B cell (primary cell): ENCODE measurements around the gene TMCO1. TPM values are rescaled to one million over a fixed set of nuclear protein-coding genes. Genes with fewer than 3 reads are reported as not detected.

ENCODE experiments used
- ATAC-seq: fragments of 200-7000 bp; cut with Tn5 transposase; one replicate; pipeline ENCODE4 v1.10.0; 2021; ENCODE audit warnings: low read depth, mild to moderate bottlenecking, moderate number of reproducible peaks, moderate library complexity
- CTCF ChIA-PET: fragments of 350-600 bp; sonication (Branson Sonifier 250); formaldehyde crosslinking; loops from one replicate; lab custom pipeline; 2021; ENCODE audit warnings: antibody characterized with exemption, inconsistent platforms; lab: Charles Lee
- POLR2A ChIA-PET: fragments of 350-600 bp; sonication (Branson Sonifier 250); formaldehyde crosslinking; loops from one replicate; lab custom pipeline; 2021; ENCODE audit warnings: antibody characterized with exemption; lab: Charles Lee
- DNase-seq: peaks from one replicate; pipeline ENCODE4 v3.0.0; 2013
- H2AFZ ChIP-seq: 2 replicates; pipeline ENCODE4 v1.6.1; 2012; ENCODE audit warnings: mild to moderate bottlenecking, low read depth, low read length; ENCODE audit not compliant: insufficient read depth, poor library complexity, severe bottlenecking
- H3K27ac ChIP-seq, 2 donors: 1 replicate in 1 of 2; 2 replicates in 1 of 2; pipeline ENCODE4 v1.5.1; 2012 to 2013; ENCODE audit warnings: low read length in 2 of 2, mild to moderate bottlenecking in 2 of 2, moderate library complexity in 1 of 2
- H3K27me3 ChIP-seq, 4 experiments: fragments of 200-600 bp in 1 of 4; sonication (generic) in 1 of 4; replicated peaks in 1 of 4; 1 replicate in 2 of 4; 2 replicates in 2 of 4; pipeline versions ENCODE4 v1.6.1 to v1.7.0; 2013 to 2016; ENCODE audit warnings: low read length in 3 of 4, mild to moderate bottlenecking in 2 of 4, mixed read lengths in 1 of 4, moderate library complexity in 1 of 4; ENCODE audit not compliant: insufficient read depth in 4 of 4, control insufficient read depth in 3 of 4; ENCODE audit errors: control extremely low read depth in 1 of 4
- H3K36me3 ChIP-seq, 2 experiments: replicated peaks in 1 of 2; 1 replicate in 1 of 2; 2 replicates in 1 of 2; pipeline versions ENCODE4 v1.6.1 to v1.7.1; 2013; ENCODE audit warnings: low read length in 1 of 2; ENCODE audit not compliant: insufficient read depth in 2 of 2, control insufficient read depth in 1 of 2; ENCODE audit errors: control extremely low read depth in 1 of 2, extremely low read depth in 1 of 2
- H3K4me1 ChIP-seq, 2 donors: fragments of 200-600 bp in 1 of 2; sonication (generic) in 1 of 2; 1 replicate in 1 of 2; 2 replicates in 1 of 2; pipeline versions ENCODE4 v1.5.1 to v1.6.1; 2013 to 2017; ENCODE audit warnings: low read length in 2 of 2; ENCODE audit not compliant: control insufficient read depth in 2 of 2, insufficient read depth in 2 of 2
- H3K4me2 ChIP-seq: replicated peaks from 2 replicates; pipeline ENCODE3; 2012; ENCODE audit warnings: mild to moderate bottlenecking, low read depth, low read length; ENCODE audit not compliant: poor library complexity, severe bottlenecking
- H3K4me3 ChIP-seq, 5 experiments: fragments of 200-600 bp in 1 of 5; sonication (generic) in 1 of 5; 1 replicate in 3 of 5; 2 replicates in 2 of 5; pipeline versions ENCODE4 v1.5.1 to v1.7.0; 2011 to 2016; ENCODE audit warnings: low read length in 4 of 5, mild to moderate bottlenecking in 4 of 5, low read depth in 2 of 5, control low read depth in 1 of 5, moderate library complexity in 1 of 5; ENCODE audit not compliant: insufficient read depth in 1 of 5; ENCODE audit errors: control extremely low read depth in 1 of 5, extremely low read depth in 1 of 5
- H3K79me2 ChIP-seq: fragments of 200-600 bp; sonication (generic); one replicate; pipeline ENCODE4 v1.6.0; 2016; ENCODE audit warnings: low read length; ENCODE audit not compliant: control insufficient read depth, insufficient read depth
- H3K9ac ChIP-seq: fragments of 200-600 bp; sonication (generic); 2 replicates; pipeline ENCODE4 v1.6.1; 2017; ENCODE audit warnings: mild to moderate bottlenecking, low read length, moderate library complexity
- H3K9me3 ChIP-seq, 3 donors: one replicate each; pipeline versions ENCODE4 v1.6.1 to v1.7.1; 2013; ENCODE audit warnings: low read length in 2 of 3; ENCODE audit not compliant: control insufficient read depth in 2 of 3, insufficient read depth in 1 of 3; ENCODE audit errors: control extremely low read depth in 1 of 3
- H4K20me1 ChIP-seq: 2 replicates; pipeline ENCODE4 v1.6.0; 2012; ENCODE audit warnings: mild to moderate bottlenecking, low read length; ENCODE audit not compliant: insufficient read depth, control insufficient read depth, poor library complexity, severe bottlenecking
- H3K27ac Mint-ChIP-seq: one replicate; pipeline ENCODE4 v1.8.0; 2021; ENCODE audit warnings: mixed read lengths
- H3K27me3 Mint-ChIP-seq: one replicate; pipeline ENCODE4 v1.8.0; 2021; ENCODE audit warnings: mixed read lengths
- H3K4me1 Mint-ChIP-seq: one replicate; pipeline ENCODE4 v1.8.0; 2021; ENCODE audit warnings: mixed read lengths
- H3K4me3 Mint-ChIP-seq: one replicate; pipeline ENCODE4 v1.8.0; 2021; ENCODE audit warnings: mixed read lengths
- H3K9me3 Mint-ChIP-seq: one replicate; pipeline ENCODE4 v1.8.0; 2022; ENCODE audit warnings: mixed read lengths; ENCODE audit not compliant: insufficient read depth
- CTCF ChIP-seq: fragments of 200-600 bp; IDR thresholded peaks from one replicate; pipeline ENCODE4 v1.8.0; 2022; ENCODE audit warnings: antibody characterized with exemption, mild to moderate bottlenecking
- EZH2 ChIP-seq: IDR thresholded peaks from 2 replicates; pipeline ENCODE4 v1.6.1; 2012; ENCODE audit warnings: borderline replicate concordance, low read depth, mild to moderate bottlenecking, moderate library complexity, low read length; ENCODE audit not compliant: insufficient read depth, poor library complexity, severe bottlenecking
- intact Hi-C: fragments of 100-400 bp; cut with micrococcal nuclease; formaldehyde crosslinking; loops from one replicate; pipeline ENCODE4 v1.10.0; 2022
- polyA plus RNA-seq: library from polyadenylated mRNA; depleted of rRNA; stranded (reverse); fragments of >200 nt; gene quantifications from 2 replicates; pipeline ENCODE4 v1.2.3, GENCODE V29; 2012
- total RNA-seq, 2 donors: library from RNA; stranded (reverse); fragments of 120-200 nt in 1 of 2; gene quantifications; 1 replicate in 1 of 2; 2 replicates in 1 of 2; pipeline versions ENCODE4 v1.2.3 to v1.2.4, GENCODE V29; 2013 to 2022

Gene TMCO1
- total and polyA plus RNA-seq, 2 donors (not counting 1 experiment from before 2014, with no cell fraction given): 16.1 to 39.5 TPM

- Histone ChIP-seq H3K27ac (no peak overlapping the region), H3K9me3 (no peaks in the 10 kb centered on the region), H3K27me3 (no peaks in the 10 kb centered on the region), H3K36me3 (peaks cover 13 to 26% of the 10 kb centered on the region in 2 experiments), H3K4me1 (peaks cover 0 to 6% of the 10 kb centered on the region in 2 donors), H3K9ac (no peak overlapping the region), H3K79me2 (peaks cover 29% of the 10 kb centered on the region), H2AFZ (no peak overlapping the region), H4K20me1 (peaks cover 19% of the 10 kb centered on the region), H3K4me2 (no peak overlapping the region), H3K4me3 (no peak overlapping the region)
- no peak overlapping the region for H3K4me3 Mint-ChIP-seq
- peaks cover 13% of the 10 kb centered on the region for H3K4me1 Mint-ChIP-seq
- intact Hi-C loops: no loop called here
- TF ChIP-seq CTCF (no peak), EZH2 (no peak)
- H3K27ac Mint-ChIP-seq: no peak overlapping the region
- ATAC-seq: no peak
- no peak for DNase-seq
- POLR2A ChIA-PET: no interaction called here
- H3K9me3 Mint-ChIP-seq: no peaks in the 10 kb centered on the region
- CTCF ChIA-PET: interaction anchor here (0.8 kb wide), 1 partner anchor 363 kb away, joined by 3 read pairs; no protein-coding TSS in a partner anchor
- H3K27me3 Mint-ChIP-seq: no peaks in the 10 kb centered on the region
Measured at GRCh38 chr1:165759095-165759494, 9.6 kb downstream of the TMCO1 start.

GRCh38 chr1:165755393-165756010 lies 13.2 kb downstream of the TMCO1 start:
- H3K4me3 ChIP-seq: no peak overlapping the region
- peaks cover 7 to 13% of the 10 kb centered on the region in 2 donors for H3K4me1 ChIP-seq
- ATAC-seq: no peak
- H3K9me3 ChIP-seq: no peaks in the 10 kb centered on the region
- Mint-ChIP-seq H3K27ac (no peak overlapping the region), H3K9me3 (no peaks in the 10 kb centered on the region), H3K4me3 (no peak overlapping the region), H3K4me1 (peaks cover 14% of the 10 kb centered on the region), H3K27me3 (no peaks in the 10 kb centered on the region)
- no peak overlapping the region for H3K27ac ChIP-seq
- no peak for DNase-seq
- no peak overlapping the region for H3K9ac ChIP-seq
- intact Hi-C loops: no loop called here
- CTCF ChIA-PET: no interaction called here
- H2AFZ ChIP-seq: no peak overlapping the region
- TF ChIP-seq EZH2: no peak
- no peak for TF ChIP-seq CTCF
- no peak overlapping the region for H3K4me2 ChIP-seq
- POLR2A ChIA-PET: no interaction called here
- no peaks in the 10 kb centered on the region for H3K27me3 ChIP-seq
- peaks cover 29% of the 10 kb centered on the region for H4K20me1 ChIP-seq
- H3K36me3 ChIP-seq: peaks cover 8 to 38% of the 10 kb centered on the region in 2 experiments
- H3K79me2 ChIP-seq: peaks cover 21% of the 10 kb centered on the region
